HepG2 (cell line): ENCODE results near the gene GPR152. TPM values are rescaled to one million over a fixed set of nuclear protein-coding genes. Genes with fewer than 3 reads are reported as not detected.

Source experiments
- BCL3 ChIP-seq: sonication (generic); formaldehyde crosslinking; IDR thresholded peaks from 2 replicates; pipeline ENCODE4 v1.5.1; 2020; ENCODE audit warnings: mild to moderate bottlenecking, missing genetic modification reagents, moderate library complexity
- DR1 ChIP-seq: sonication (generic); formaldehyde crosslinking; IDR thresholded peaks from 2 replicates; pipeline ENCODE4 v1.8.0; 2021; ENCODE audit warnings: mild to moderate bottlenecking, missing genetic modification reagents, inconsistent platforms
- ELF4 ChIP-seq: sonication (generic); formaldehyde crosslinking; IDR thresholded peaks from 2 replicates; pipeline ENCODE4 v1.5.0; 2020; ENCODE audit warnings: missing genetic modification reagents, mild to moderate bottlenecking, moderate library complexity, borderline replicate concordance
- FOSL1 ChIP-seq: sonication (generic); formaldehyde crosslinking; IDR thresholded peaks from 2 replicates; pipeline ENCODE4 v1.9.0; 2021; ENCODE audit warnings: missing genetic modification reagents, borderline replicate concordance
- JUND ChIP-seq: sonication (generic); formaldehyde crosslinking; IDR thresholded peaks from 2 replicates; pipeline ENCODE4 v1.8.0; 2022; ENCODE audit warnings: mild to moderate bottlenecking, missing genetic modification reagents
- ZBTB7A ChIP-seq: sonication (generic); formaldehyde crosslinking; IDR thresholded peaks from 2 replicates; pipeline ENCODE4 v1.8.0; 2022; ENCODE audit warnings: mild to moderate bottlenecking, missing genetic modification reagents
- ZC3H13 ChIP-seq: sonication (generic); formaldehyde crosslinking; IDR thresholded peaks from 2 replicates; pipeline ENCODE4 v1.8.1; 2023; ENCODE audit warnings: mild to moderate bottlenecking, missing genetic modification reagents, moderate library complexity
- ZFY ChIP-seq: sonication (generic); formaldehyde crosslinking; IDR thresholded peaks from 2 replicates; pipeline ENCODE4 v1.4.0; 2020; ENCODE audit warnings: missing genetic modification reagents
- ZNF101 ChIP-seq: sonication (generic); formaldehyde crosslinking; IDR thresholded peaks from 2 replicates; pipeline ENCODE4 v1.4.0; 2020; ENCODE audit warnings: mild to moderate bottlenecking, low read depth, missing genetic modification reagents, borderline replicate concordance
- ZNF335 ChIP-seq: sonication (generic); formaldehyde crosslinking; IDR thresholded peaks from 2 replicates; pipeline ENCODE4 v1.4.0; 2020; ENCODE audit warnings: missing genetic modification reagents
- ZNF777 ChIP-seq: sonication (generic); formaldehyde crosslinking; IDR thresholded peaks from 2 replicates; pipeline ENCODE4 v1.4.0; 2020; ENCODE audit warnings: missing genetic modification reagents
- polyA plus RNA-seq, 8 experiments: library from polyadenylated mRNA; depleted of rRNA in 3 of 8; stranded (reverse) in 7 of 8; unstranded in 1 of 8; fragments of >200 nt; fragmentation: Illumina TruSeq in 4 of 8; extraction: Trizol in 4 of 8; gene quantifications; 2 replicates each; pipeline versions ENCODE4 v1.2.1 to v1.2.3, GENCODE V29; 2011 to 2016; ENCODE audit warnings: low read depth in 4 of 8, missing spikeins in 1 of 8, mixed read lengths in 1 of 8; ENCODE audit not compliant: insufficient read depth in 1 of 8
- total RNA-seq, 5 experiments: library from RNA; depleted of rRNA; stranded (reverse); fragments of >200 nt; fragmentation: Illumina TruSeq; extraction: Trizol; gene quantifications; 2 replicates each; pipeline ENCODE4 v1.2.3, GENCODE V29; 2016; ENCODE audit warnings: low read depth in 1 of 5
- TF ChIP-seq, protein P1 (sequence below): IDR thresholded peaks from 2 replicates; pipeline ENCODE4 v1.6.1; 2016; ENCODE audit warnings: low read depth, borderline replicate concordance
- TF ChIP-seq, protein P2 (sequence below), 2 experiments: sonication (generic) in 1 of 2; formaldehyde crosslinking in 1 of 2; IDR thresholded peaks; 2 replicates each; pipeline versions ENCODE4 v1.6.1 to v1.9.0; 2014 to 2022; ENCODE audit warnings: antibody characterized with exemption in 1 of 2, borderline replicate concordance in 1 of 2, inconsistent platforms in 1 of 2, low read depth in 1 of 2, missing genetic modification reagents in 1 of 2
- TF ChIP-seq, protein P3 (sequence below): sonication (generic); formaldehyde crosslinking; IDR thresholded peaks from 2 replicates; pipeline ENCODE4 v1.4.0; 2020; ENCODE audit warnings: missing genetic modification reagents, mild to moderate bottlenecking, borderline replicate concordance
- TF ChIP-seq, protein P4 (sequence below): fragments of 450-650 bp; IDR thresholded peaks from 2 replicates; pipeline ENCODE4 v1.6.1; 2016

Gene GPR152
- total and polyA plus RNA-seq, 2 of the 13 experiments (the other 11 are each of a cell fraction or from before 2014, with no cell fraction given): not detected

DNA sequence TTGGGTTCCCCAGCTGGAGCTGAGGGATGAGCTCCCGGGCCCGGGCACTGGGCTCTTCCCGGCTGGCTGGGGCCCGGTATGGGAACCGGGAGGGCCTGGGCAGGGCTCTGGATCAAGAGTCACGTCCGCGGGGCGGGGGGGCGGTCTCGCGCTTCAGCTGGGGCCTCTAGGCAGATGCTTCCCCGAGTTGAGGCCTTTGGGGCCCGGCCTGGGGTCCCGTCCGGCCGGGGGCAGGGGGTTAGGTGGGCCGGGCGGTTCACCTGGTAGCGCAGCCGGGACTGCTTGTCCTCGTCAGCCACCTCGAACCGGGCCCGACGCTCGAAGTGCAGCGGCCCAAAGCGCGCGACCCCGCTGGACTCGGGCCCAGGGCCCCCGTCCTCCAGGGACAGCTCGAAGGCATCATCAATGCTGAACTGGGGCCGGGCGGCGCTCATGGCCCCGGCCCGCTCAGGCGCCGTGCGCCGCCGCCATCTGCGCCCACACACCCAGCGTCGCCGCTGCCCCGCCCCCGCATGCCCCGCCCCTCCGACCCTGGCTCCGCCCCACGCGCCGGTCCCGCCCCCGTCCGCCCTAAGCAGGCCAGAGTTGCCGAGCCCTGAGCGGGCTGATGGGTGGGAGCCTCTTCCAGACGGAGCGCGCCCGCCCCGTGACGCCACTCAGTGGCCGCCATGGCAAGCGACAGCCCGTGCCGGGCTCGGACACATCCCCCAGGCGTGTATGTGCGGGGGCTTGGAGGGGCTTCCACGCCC, 16.4 kb upstream of the GPR152 start, which contains the start of gene TMEM134 (continued):
- TF ChIP-seq, protein P1, sequence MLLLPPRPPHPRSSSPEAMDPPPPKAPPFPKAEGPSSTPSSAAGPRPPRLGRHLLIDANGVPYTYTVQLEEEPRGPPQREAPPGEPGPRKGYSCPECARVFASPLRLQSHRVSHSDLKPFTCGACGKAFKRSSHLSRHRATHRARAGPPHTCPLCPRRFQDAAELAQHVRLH (CRISPR knock-in tag): 0 out of 2 replicates have a peak, but pooled peaks have one; percentile 22
- TF ChIP-seq ZBTB7A (CRISPR knock-in tag) (peak; percentile 94), ZC3H13 (peak; percentile 41; the same call in 1 of the 2 replicates), ZNF101 (CRISPR knock-in tag) (no peak), JUND (CRISPR knock-in tag) (peak; percentile 58; the same call in 1 of the 2 replicates), FOSL1 (CRISPR knock-in tag) (no peak), ZFY (CRISPR knock-in tag) (peak; percentile 84), ELF4 (CRISPR knock-in tag) (no peak), DR1 (CRISPR knock-in tag) (no peak; the same call in 1 of the 2 replicates), ZNF335 (0 out of 2 replicates have a peak, but pooled peaks have one; percentile 22), BCL3 (0 out of 2 replicates have a peak, but pooled peaks have one; percentile 60), ZNF777 (peak; percentile 39; the same call in 1 of the 2 replicates)
- TF ChIP-seq, protein P2, sequence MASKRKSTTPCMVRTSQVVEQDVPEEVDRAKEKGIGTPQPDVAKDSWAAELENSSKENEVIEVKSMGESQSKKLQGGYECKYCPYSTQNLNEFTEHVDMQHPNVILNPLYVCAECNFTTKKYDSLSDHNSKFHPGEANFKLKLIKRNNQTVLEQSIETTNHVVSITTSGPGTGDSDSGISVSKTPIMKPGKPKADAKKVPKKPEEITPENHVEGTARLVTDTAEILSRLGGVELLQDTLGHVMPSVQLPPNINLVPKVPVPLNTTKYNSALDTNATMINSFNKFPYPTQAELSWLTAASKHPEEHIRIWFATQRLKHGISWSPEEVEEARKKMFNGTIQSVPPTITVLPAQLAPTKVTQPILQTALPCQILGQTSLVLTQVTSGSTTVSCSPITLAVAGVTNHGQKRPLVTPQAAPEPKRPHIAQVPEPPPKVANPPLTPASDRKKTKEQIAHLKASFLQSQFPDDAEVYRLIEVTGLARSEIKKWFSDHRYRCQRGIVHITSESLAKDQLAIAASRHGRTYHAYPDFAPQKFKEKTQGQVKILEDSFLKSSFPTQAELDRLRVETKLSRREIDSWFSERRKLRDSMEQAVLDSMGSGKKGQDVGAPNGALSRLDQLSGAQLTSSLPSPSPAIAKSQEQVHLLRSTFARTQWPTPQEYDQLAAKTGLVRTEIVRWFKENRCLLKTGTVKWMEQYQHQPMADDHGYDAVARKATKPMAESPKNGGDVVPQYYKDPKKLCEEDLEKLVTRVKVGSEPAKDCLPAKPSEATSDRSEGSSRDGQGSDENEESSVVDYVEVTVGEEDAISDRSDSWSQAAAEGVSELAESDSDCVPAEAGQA (IDR thresholded peaks at IDR 0.05; ENCODE audit: low read depth): no peak; the same call in 1 of the 2 replicates
- TF ChIP-seq, protein P2 (CRISPR knock-in tag; IDR thresholded peaks at IDR 0.05; ENCODE audit: borderline replicate concordance): no peak
- TF ChIP-seq, protein P3, sequence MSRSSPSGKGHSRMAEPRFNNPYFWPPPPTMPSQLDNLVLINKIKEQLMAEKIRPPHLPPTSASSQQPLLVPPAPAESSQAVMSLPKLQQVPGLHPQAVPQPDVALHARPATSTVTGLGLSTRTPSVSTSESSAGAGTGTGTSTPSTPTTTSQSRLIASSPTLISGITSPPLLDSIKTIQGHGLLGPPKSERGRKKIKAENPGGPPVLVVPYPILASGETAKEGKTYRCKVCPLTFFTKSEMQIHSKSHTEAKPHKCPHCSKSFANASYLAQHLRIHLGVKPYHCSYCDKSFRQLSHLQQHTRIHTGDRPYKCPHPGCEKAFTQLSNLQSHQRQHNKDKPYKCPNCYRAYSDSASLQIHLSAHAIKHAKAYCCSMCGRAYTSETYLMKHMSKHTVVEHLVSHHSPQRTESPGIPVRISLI (CRISPR knock-in tag): no peak
- TF ChIP-seq, protein P4, sequence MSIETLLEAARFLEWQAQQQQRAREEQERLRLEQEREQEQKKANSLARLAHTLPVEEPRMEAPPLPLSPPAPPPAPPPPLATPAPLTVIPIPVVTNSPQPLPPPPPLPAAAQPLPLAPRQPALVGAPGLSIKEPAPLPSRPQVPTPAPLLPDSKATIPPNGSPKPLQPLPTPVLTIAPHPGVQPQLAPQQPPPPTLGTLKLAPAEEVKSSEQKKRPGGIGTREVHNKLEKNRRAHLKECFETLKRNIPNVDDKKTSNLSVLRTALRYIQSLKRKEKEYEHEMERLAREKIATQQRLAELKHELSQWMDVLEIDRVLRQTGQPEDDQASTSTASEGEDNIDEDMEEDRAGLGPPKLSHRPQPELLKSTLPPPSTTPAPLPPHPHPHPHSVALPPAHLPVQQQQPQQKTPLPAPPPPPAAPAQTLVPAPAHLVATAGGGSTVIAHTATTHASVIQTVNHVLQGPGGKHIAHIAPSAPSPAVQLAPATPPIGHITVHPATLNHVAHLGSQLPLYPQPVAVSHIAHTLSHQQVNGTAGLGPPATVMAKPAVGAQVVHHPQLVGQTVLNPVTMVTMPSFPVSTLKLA: peak; percentile 39; the same call in 1 of the 2 replicates
